HCT116 (cell line): ENCODE results near the gene TNS3. TPM values are rescaled to one million over a fixed set of nuclear protein-coding genes. Genes with fewer than 3 reads are reported as not detected.

Source experiments
- ATAC-seq: fragments of 200-7000 bp; cut with Tn5 transposase; 2 replicates; pipeline ENCODE4 v1.9.1; 2020; ENCODE audit warnings: mild to moderate bottlenecking, moderate library complexity
- BruUV-seq: library from RNA; stranded (reverse); fragments of 400-500 nt; replicated peaks from 2 replicates; lab custom pipeline; 2021; lab: Mats Ljungman, UMichigan
- CTCF ChIA-PET: fragments of 300-600 bp; sonication (Branson Sonifier 250); formaldehyde crosslinking; loops from one replicate; lab custom pipeline; 2021; ENCODE audit warnings: antibody characterized with exemption; lab: Charles Lee
- POLR2A ChIA-PET: fragments of 300-600, 350-600 bp; sonication (Branson Sonifier 250); formaldehyde crosslinking; loops from one replicate; lab custom pipeline; 2021; ENCODE audit warnings: antibody characterized with exemption; lab: Charles Lee
- RAD21 ChIA-PET, 2 experiments: fragments of 300-600 bp; sonication (Branson Sonifier 250); formaldehyde crosslinking; loops; one replicate each; lab custom pipeline; 2023; ENCODE audit warnings: low total read pairs in 2 of 2; ENCODE audit not compliant: uncharacterized antibody in 2 of 2, unreplicated experiment in 2 of 2, low non-redundant PET in 1 of 2; lab: Charles Lee
- DNase-seq: peaks from one replicate; pipeline ENCODE4 v3.0.0-alpha.2; 2010; ENCODE audit warnings: low read depth, low spot score
- H2AFZ ChIP-seq: fragments of 200-600 bp; shearing (Covaris generic), sonication (generic); 2 replicates; pipeline ENCODE4 v1.6.1; 2017; ENCODE audit warnings: low read depth, mixed run types, mixed read lengths, antibody characterized with exemption, low read length; ENCODE audit not compliant: poor library complexity, severe bottlenecking
- H3K27ac ChIP-seq: 2 replicates; pipeline ENCODE4 v1.5.1; 2012; ENCODE audit warnings: low read depth, low read length
- H3K27me3 ChIP-seq: fragments of 200-600 bp; sonication (generic); 2 replicates; pipeline ENCODE4 v1.6.1; 2016; ENCODE audit warnings: mixed run types, low read length, mixed read lengths; ENCODE audit not compliant: insufficient read depth
- H3K36me3 ChIP-seq, 2 experiments: fragments of 200-500 bp in 1 of 2; fragments of 200-600 bp in 1 of 2; sonication (Bioruptor generic) in 1 of 2; sonication (generic) in 1 of 2; 2 replicates each; pipeline versions ENCODE4 v1.5.1 to v1.6.1; 2014 to 2016; ENCODE audit warnings: low read length in 2 of 2, inconsistent platforms in 1 of 2, mixed read lengths in 1 of 2, mixed run types in 1 of 2; ENCODE audit not compliant: insufficient read depth in 2 of 2, control insufficient read depth in 1 of 2
- H3K4me1 ChIP-seq, 2 experiments: fragments of 200-600 bp in 1 of 2; sonication (generic) in 1 of 2; 2 replicates each; pipeline versions ENCODE4 v1.5.1 to v1.6.1; 2012 to 2017; ENCODE audit warnings: low read length in 2 of 2, inconsistent platforms in 1 of 2, mild to moderate bottlenecking in 1 of 2, mixed read lengths in 1 of 2, mixed run types in 1 of 2, moderate library complexity in 1 of 2; ENCODE audit not compliant: insufficient read depth in 2 of 2, control insufficient read depth in 1 of 2
- H3K4me2 ChIP-seq: fragments of 200-600 bp; sonication (generic); 2 replicates; pipeline ENCODE4 v1.6.1; 2017; ENCODE audit warnings: mixed run types, low read length, mixed read lengths
- H3K4me3 ChIP-seq, 2 experiments: fragments of 200-600 bp in 1 of 2; sonication (generic) in 1 of 2; replicated peaks in 1 of 2; 2 replicates each; pipeline ENCODE4 v1.5.1; 2011 to 2016; ENCODE audit warnings: low read length in 2 of 2, control low read depth in 1 of 2, low read depth in 1 of 2, mild to moderate bottlenecking in 1 of 2, mixed read lengths in 1 of 2, mixed run types in 1 of 2
- H3K79me2 ChIP-seq: fragments of 200-600 bp; sonication (generic); 2 replicates; pipeline ENCODE4 v1.6.1; 2017; ENCODE audit warnings: mild to moderate bottlenecking, mixed run types, low read length, moderate library complexity, mixed read lengths; ENCODE audit not compliant: insufficient read depth
- H3K9ac ChIP-seq: fragments of 200-600 bp; sonication (generic); 2 replicates; pipeline ENCODE4 v1.6.1; 2016; ENCODE audit warnings: low read length, mixed read lengths
- H3K9me2 ChIP-seq: fragments of 200-600 bp; sonication (generic), shearing (Covaris generic); 2 replicates; pipeline ENCODE4 v1.6.1; 2017; ENCODE audit warnings: mixed run types, mild to moderate bottlenecking, moderate library complexity; ENCODE audit not compliant: insufficient read depth
- H3K9me3 ChIP-seq, 2 experiments: fragments of 200-500 bp in 1 of 2; fragments of 200-600 bp in 1 of 2; sonication (Bioruptor generic) in 1 of 2; sonication (generic) in 1 of 2; 2 replicates each; pipeline ENCODE4 v1.6.1; 2014 to 2017; ENCODE audit warnings: low read length in 2 of 2, mixed read lengths in 2 of 2, inconsistent platforms in 1 of 2, low read depth in 1 of 2, mild to moderate bottlenecking in 1 of 2, mixed run types in 1 of 2, moderate library complexity in 1 of 2; ENCODE audit not compliant: control insufficient read depth in 1 of 2, insufficient read depth in 1 of 2
- H4K20me1 ChIP-seq: fragments of 200-600 bp; sonication (generic), shearing (Covaris generic); 2 replicates; pipeline ENCODE4 v1.6.1; 2017; ENCODE audit warnings: mixed run types, mild to moderate bottlenecking, moderate library complexity; ENCODE audit not compliant: insufficient read depth
- CBX3 ChIP-seq: IDR thresholded peaks from 2 replicates; pipeline ENCODE4 v1.6.1; 2012; ENCODE audit warnings: low read depth
- CEBPB ChIP-seq: IDR thresholded peaks from 2 replicates; pipeline ENCODE4 v1.6.1; 2012; ENCODE audit warnings: low read depth
- EGR1 ChIP-seq: IDR thresholded peaks from 2 replicates; pipeline ENCODE4 v1.6.1; 2012; ENCODE audit warnings: low read depth
- ELF1 ChIP-seq: IDR thresholded peaks from 2 replicates; pipeline ENCODE4 v1.6.1; 2012; ENCODE audit warnings: low read depth, borderline replicate concordance
- EZH2phosphoT487 ChIP-seq: fragments of 200-600 bp; IDR thresholded peaks from 2 replicates; pipeline ENCODE4 v1.6.1; 2018; ENCODE audit warnings: antibody characterized with exemption, borderline replicate concordance
- FOSL1 ChIP-seq: IDR thresholded peaks from 2 replicates; pipeline ENCODE4 v1.6.1; 2012; ENCODE audit warnings: low read depth
- JUND ChIP-seq: IDR thresholded peaks from 2 replicates; pipeline ENCODE4 v1.6.1; 2012
- POLR2A ChIP-seq: IDR thresholded peaks from 2 replicates; pipeline ENCODE4 v1.7.0; 2011; ENCODE audit warnings: borderline replicate concordance; ENCODE audit not compliant: insufficient read depth, insufficient read length; ENCODE audit errors: extremely low read depth
- POLR2AphosphoS5 ChIP-seq: IDR thresholded peaks from 2 replicates; pipeline ENCODE4 v1.6.1; 2011; ENCODE audit warnings: mild to moderate bottlenecking, low read depth, low read length, moderate library complexity
- RAD21 ChIP-seq: IDR thresholded peaks from 2 replicates; pipeline ENCODE4 v1.6.1; 2012; ENCODE audit warnings: low read depth, mild to moderate bottlenecking
- TCF7L2 ChIP-seq: IDR thresholded peaks from 2 replicates; pipeline ENCODE4 v1.7.0; 2011; ENCODE audit warnings: borderline replicate concordance, inconsistent platforms; ENCODE audit not compliant: insufficient read depth, insufficient read length; ENCODE audit errors: extremely low read depth
- YY1 ChIP-seq: IDR thresholded peaks from 2 replicates; pipeline ENCODE4 v1.6.1; 2011; ENCODE audit warnings: low read length, low read depth, moderate library complexity, mild to moderate bottlenecking; ENCODE audit not compliant: insufficient replicate concordance; ENCODE audit errors: extremely low read depth
- ZFX ChIP-seq: fragments of 450-650 bp; IDR thresholded peaks from 2 replicates; pipeline ENCODE4 v1.6.1; 2017
- ZNF274 ChIP-seq: fragments of 200-500 bp; sonication (Bioruptor generic); IDR thresholded peaks from 2 replicates; pipeline ENCODE4 v1.6.1; 2014; ENCODE audit warnings: mild to moderate bottlenecking, low read depth, low read length, inconsistent platforms
- intact Hi-C: fragments of 100-400 bp; cut with micrococcal nuclease; formaldehyde crosslinking; loops from 2 replicates; pipeline ENCODE4 v1.10.0; 2022
- total RNA-seq: library from RNA; stranded (reverse); gene quantifications from one replicate; pipeline ENCODE4 v1.2.1, GENCODE V29; 2021; ENCODE audit not compliant: unreplicated experiment
- TF ChIP-seq, protein P1 (sequence below): IDR thresholded peaks from 2 replicates; pipeline ENCODE4 v1.6.1; 2012
- TF ChIP-seq, protein P2 (sequence below), 3 experiments: fragments of 200-600 bp in 1 of 3; sonication (generic) in 1 of 3; IDR thresholded peaks in 2 of 3; conservative IDR thresholded peaks in 1 of 3; 2 replicates each; pipeline ENCODE4 v1.5.1; 2012 to 2017; ENCODE audit warnings: low read depth in 2 of 3, low read length in 2 of 3, antibody characterized with exemption in 1 of 3, borderline replicate concordance in 1 of 3, control low read depth in 1 of 3, mild to moderate bottlenecking in 1 of 3, mixed read lengths in 1 of 3, mixed run types in 1 of 3, moderate library complexity in 1 of 3; ENCODE audit not compliant: insufficient read depth in 1 of 3
- TF ChIP-seq, protein P3 (sequence below): IDR thresholded peaks from 2 replicates; pipeline ENCODE4 v1.6.1; 2012
- TF ChIP-seq, protein P4 (sequence below): IDR thresholded peaks from 2 replicates; pipeline ENCODE4 v1.6.1; 2011; ENCODE audit warnings: mild to moderate bottlenecking, low read length, moderate library complexity; ENCODE audit not compliant: insufficient replicate concordance; ENCODE audit errors: extremely low read depth
- TF ChIP-seq, protein P5 (sequence below): IDR thresholded peaks from 2 replicates; pipeline ENCODE4 v1.6.1; 2012; ENCODE audit warnings: low read depth

Gene TNS3
- total RNA-seq, 1 experiment from 2014 or later, result 9.1 TPM

DNA sequence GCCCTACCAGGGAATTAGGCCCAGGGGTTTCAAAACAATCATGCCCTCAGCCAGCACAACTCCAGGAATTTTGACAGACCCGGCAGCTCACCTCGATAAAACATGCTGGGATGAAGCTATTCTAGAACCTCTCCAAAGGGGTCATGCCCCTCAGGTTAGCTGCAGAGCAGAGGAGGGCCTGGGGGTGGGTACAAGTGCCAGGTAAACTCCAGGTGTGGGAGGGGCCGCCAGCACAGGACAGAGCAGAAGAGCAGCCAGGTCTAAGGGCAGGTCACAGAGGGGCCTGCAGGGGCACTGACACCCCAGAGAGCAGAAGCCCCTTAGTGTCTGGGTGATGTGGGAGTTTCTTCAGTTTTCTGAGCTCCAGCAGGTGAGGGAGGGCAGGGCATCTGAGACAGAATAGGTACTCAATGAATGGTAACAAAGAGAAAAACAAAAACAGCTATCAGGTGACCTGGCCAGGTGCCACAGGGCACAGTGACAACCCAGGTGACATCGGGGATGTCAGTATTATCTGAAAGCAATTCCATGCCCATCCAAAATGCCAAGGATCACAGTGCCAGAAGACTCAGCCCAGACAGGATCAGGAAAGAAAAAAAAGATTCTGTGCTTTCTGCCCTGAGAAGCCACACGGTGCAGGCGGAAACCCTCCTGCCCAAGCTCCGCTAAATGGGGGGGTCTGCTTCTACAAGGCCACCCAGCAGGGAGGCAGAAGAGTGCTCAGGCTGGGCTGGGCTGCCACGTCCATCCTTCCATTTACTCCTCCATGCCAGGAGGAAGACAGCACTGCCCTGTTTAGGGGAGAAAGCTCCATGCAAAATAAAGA, 104.5 kb downstream of the TNS3 start:
- ChIA-PET POLR2A (no interaction called here), RAD21 (no interaction called here), CTCF (no interaction called here)
- no peaks in the 10 kb centered on the region for H3K36me3 ChIP-seq
- no TSS peak for BruUV-seq
- no peak for DNase-seq
- no peaks in the 10 kb centered on the region for H3K9me3 ChIP-seq
- no peak overlapping the region; the same call in 1 of the 2 replicates for H3K27ac ChIP-seq
- H3K4me3 ChIP-seq, result no peak overlapping the region
- H4K20me1 ChIP-seq, result no peaks in the 10 kb centered on the region
- ATAC-seq, result no peak
- no peaks in the 10 kb centered on the region for H3K9me2 ChIP-seq
- H3K9ac ChIP-seq, result no peak overlapping the region
- no peak overlapping the region for H2AFZ ChIP-seq
- intact Hi-C loops, result loop anchor here (5.0 kb wide), 1 partner anchor 105 kb away; the partner anchor contains the start of gene TNS3
- no peaks in the 10 kb centered on the region for H3K79me2 ChIP-seq
- H3K27me3 ChIP-seq, result no peaks in the 10 kb centered on the region
- peaks cover 79 to 83% of the 10 kb centered on the region in 2 experiments for H3K4me1 ChIP-seq
- peak overlapping the region; percentile 48; the same call in 1 of the 2 replicates for H3K4me2 ChIP-seq
- TF ChIP-seq CEBPB (no peak), POLR2AphosphoS5 (no peak), ELF1 (no peak), TCF7L2 (no peak), RAD21 (no peak), POLR2A (no peak), EZH2phosphoT487 (no peak), CBX3 (no peak), ZFX (no peak), FOSL1 (no peak), ZNF274 (no peak), JUND (no peak), YY1 (no peak), EGR1 (no peak)
- TF ChIP-seq, protein P1, sequence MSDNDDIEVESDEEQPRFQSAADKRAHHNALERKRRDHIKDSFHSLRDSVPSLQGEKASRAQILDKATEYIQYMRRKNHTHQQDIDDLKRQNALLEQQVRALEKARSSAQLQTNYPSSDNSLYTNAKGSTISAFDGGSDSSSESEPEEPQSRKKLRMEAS, result no peak
- TF ChIP-seq, protein P2, sequence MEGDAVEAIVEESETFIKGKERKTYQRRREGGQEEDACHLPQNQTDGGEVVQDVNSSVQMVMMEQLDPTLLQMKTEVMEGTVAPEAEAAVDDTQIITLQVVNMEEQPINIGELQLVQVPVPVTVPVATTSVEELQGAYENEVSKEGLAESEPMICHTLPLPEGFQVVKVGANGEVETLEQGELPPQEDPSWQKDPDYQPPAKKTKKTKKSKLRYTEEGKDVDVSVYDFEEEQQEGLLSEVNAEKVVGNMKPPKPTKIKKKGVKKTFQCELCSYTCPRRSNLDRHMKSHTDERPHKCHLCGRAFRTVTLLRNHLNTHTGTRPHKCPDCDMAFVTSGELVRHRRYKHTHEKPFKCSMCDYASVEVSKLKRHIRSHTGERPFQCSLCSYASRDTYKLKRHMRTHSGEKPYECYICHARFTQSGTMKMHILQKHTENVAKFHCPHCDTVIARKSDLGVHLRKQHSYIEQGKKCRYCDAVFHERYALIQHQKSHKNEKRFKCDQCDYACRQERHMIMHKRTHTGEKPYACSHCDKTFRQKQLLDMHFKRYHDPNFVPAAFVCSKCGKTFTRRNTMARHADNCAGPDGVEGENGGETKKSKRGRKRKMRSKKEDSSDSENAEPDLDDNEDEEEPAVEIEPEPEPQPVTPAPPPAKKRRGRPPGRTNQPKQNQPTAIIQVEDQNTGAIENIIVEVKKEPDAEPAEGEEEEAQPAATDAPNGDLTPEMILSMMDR (IDR thresholded peaks at IDR 0.05 in 2 of 3, conservative IDR thresholded peaks at IDR 0.05 in 1 of 3; ENCODE audit: borderline replicate concordance in 1 of 3, insufficient read depth in 1 of 3, low read depth in 2 of 3, low read length in 2 of 3), result no peak
- TF ChIP-seq, protein P3, sequence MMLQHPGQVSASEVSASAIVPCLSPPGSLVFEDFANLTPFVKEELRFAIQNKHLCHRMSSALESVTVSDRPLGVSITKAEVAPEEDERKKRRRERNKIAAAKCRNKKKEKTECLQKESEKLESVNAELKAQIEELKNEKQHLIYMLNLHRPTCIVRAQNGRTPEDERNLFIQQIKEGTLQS, result no peak
- TF ChIP-seq, protein P4, sequence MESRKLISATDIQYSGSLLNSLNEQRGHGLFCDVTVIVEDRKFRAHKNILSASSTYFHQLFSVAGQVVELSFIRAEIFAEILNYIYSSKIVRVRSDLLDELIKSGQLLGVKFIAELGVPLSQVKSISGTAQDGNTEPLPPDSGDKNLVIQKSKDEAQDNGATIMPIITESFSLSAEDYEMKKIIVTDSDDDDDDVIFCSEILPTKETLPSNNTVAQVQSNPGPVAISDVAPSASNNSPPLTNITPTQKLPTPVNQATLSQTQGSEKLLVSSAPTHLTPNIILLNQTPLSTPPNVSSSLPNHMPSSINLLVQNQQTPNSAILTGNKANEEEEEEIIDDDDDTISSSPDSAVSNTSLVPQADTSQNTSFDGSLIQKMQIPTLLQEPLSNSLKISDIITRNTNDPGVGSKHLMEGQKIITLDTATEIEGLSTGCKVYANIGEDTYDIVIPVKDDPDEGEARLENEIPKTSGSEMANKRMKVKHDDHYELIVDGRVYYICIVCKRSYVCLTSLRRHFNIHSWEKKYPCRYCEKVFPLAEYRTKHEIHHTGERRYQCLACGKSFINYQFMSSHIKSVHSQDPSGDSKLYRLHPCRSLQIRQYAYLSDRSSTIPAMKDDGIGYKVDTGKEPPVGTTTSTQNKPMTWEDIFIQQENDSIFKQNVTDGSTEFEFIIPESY, result no peak
- TF ChIP-seq, protein P5, sequence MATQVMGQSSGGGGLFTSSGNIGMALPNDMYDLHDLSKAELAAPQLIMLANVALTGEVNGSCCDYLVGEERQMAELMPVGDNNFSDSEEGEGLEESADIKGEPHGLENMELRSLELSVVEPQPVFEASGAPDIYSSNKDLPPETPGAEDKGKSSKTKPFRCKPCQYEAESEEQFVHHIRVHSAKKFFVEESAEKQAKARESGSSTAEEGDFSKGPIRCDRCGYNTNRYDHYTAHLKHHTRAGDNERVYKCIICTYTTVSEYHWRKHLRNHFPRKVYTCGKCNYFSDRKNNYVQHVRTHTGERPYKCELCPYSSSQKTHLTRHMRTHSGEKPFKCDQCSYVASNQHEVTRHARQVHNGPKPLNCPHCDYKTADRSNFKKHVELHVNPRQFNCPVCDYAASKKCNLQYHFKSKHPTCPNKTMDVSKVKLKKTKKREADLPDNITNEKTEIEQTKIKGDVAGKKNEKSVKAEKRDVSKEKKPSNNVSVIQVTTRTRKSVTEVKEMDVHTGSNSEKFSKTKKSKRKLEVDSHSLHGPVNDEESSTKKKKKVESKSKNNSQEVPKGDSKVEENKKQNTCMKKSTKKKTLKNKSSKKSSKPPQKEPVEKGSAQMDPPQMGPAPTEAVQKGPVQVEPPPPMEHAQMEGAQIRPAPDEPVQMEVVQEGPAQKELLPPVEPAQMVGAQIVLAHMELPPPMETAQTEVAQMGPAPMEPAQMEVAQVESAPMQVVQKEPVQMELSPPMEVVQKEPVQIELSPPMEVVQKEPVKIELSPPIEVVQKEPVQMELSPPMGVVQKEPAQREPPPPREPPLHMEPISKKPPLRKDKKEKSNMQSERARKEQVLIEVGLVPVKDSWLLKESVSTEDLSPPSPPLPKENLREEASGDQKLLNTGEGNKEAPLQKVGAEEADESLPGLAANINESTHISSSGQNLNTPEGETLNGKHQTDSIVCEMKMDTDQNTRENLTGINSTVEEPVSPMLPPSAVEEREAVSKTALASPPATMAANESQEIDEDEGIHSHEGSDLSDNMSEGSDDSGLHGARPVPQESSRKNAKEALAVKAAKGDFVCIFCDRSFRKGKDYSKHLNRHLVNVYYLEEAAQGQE, result no peak
